WTC11 (cell line): ENCODE measurements around the gene TAC4. TPM values are rescaled to one million over a fixed set of nuclear protein-coding genes. Genes with fewer than 3 reads are reported as not detected.

Experiments
- ATAC-seq: fragments of 200-7000 bp; cut with Tn5 transposase; 2 replicates; pipeline ENCODE4 v1.10.0; 2021; ENCODE audit warnings: mild to moderate bottlenecking, moderate library complexity
- CTCF ChIA-PET: fragments of 300-600 bp; sonication (Branson Sonifier 250); formaldehyde crosslinking; loops from one replicate; lab custom pipeline; 2021; ENCODE audit warnings: antibody characterized with exemption; lab: Charles Lee
- POLR2A ChIA-PET: fragments of 350-600 bp; sonication (Branson Sonifier 250); formaldehyde crosslinking; loops from one replicate; lab custom pipeline; 2021; ENCODE audit warnings: antibody characterized with exemption; lab: Charles Lee
- DNase-seq: peaks from one replicate; pipeline ENCODE4 v3.0.0; 2021; ENCODE audit warnings: low spot score
- H3K27ac Mint-ChIP-seq: 2 replicates; pipeline ENCODE4 v1.8.0; 2021; ENCODE audit warnings: mixed read lengths
- H3K27me3 Mint-ChIP-seq: 2 replicates; pipeline ENCODE4 v1.8.0; 2021; ENCODE audit warnings: low read depth, mild to moderate bottlenecking, moderate library complexity, mixed read lengths
- H3K36me3 Mint-ChIP-seq: 2 replicates; pipeline ENCODE4 v1.8.0; 2021; ENCODE audit warnings: mixed read lengths
- H3K4me1 Mint-ChIP-seq: 2 replicates; pipeline ENCODE4 v1.8.0; 2022; ENCODE audit warnings: mixed read lengths
- H3K4me3 Mint-ChIP-seq: 2 replicates; pipeline ENCODE4 v1.8.0; 2021; ENCODE audit warnings: mild to moderate bottlenecking, moderate library complexity, mixed read lengths
- H3K9me3 Mint-ChIP-seq: 2 replicates; pipeline ENCODE4 v1.8.0; 2021; ENCODE audit warnings: mixed read lengths
- CBFB ChIP-seq: sonication (generic); formaldehyde crosslinking; IDR thresholded peaks from 2 replicates; pipeline ENCODE4 v1.8.1; 2022; ENCODE audit warnings: mild to moderate bottlenecking, low read depth, missing genetic modification reagents
- FOXJ3 ChIP-seq: sonication (generic); formaldehyde crosslinking; IDR thresholded peaks from 2 replicates; pipeline ENCODE4 v1.9.0; 2021; ENCODE audit warnings: missing genetic modification reagents, mild to moderate bottlenecking, borderline replicate concordance
- FOXP1 ChIP-seq: sonication (generic); formaldehyde crosslinking; IDR thresholded peaks from 2 replicates; pipeline ENCODE4 v1.8.0; 2022; ENCODE audit warnings: missing genetic modification reagents, mild to moderate bottlenecking, moderate library complexity, borderline replicate concordance
- IRF2 ChIP-seq: sonication (generic); formaldehyde crosslinking; IDR thresholded peaks from 2 replicates; pipeline ENCODE4 v1.8.0; 2022; ENCODE audit warnings: low read depth, missing genetic modification reagents, borderline replicate concordance
- MXD4 ChIP-seq: fragments of 250-450 bp; sonication (Bioruptor Pico); IDR thresholded peaks from 2 replicates; pipeline ENCODE4 v1.8.0; 2021; ENCODE audit warnings: mild to moderate bottlenecking, moderate library complexity, borderline replicate concordance
- NFYB ChIP-seq: sonication (generic); formaldehyde crosslinking; conservative IDR thresholded peaks from 2 replicates; pipeline ENCODE4 v1.8.0; 2022; ENCODE audit warnings: low read depth, missing genetic modification reagents
- NR1H2 ChIP-seq: sonication (generic); formaldehyde crosslinking; IDR thresholded peaks from 2 replicates; pipeline ENCODE4 v1.9.0; 2021; ENCODE audit warnings: mild to moderate bottlenecking, moderate library complexity, missing genetic modification reagents
- OVOL2 ChIP-seq: fragments of 250-450 bp; sonication (Bioruptor Pico); IDR thresholded peaks from 2 replicates; pipeline ENCODE4 v1.9.0; 2021; ENCODE audit warnings: mild to moderate bottlenecking, borderline replicate concordance
- PRRX2 ChIP-seq: fragments of 250-450 bp; sonication (Bioruptor Pico); IDR thresholded peaks from 2 replicates; pipeline ENCODE4 v1.8.0; 2021; ENCODE audit warnings: mild to moderate bottlenecking
- RORB ChIP-seq: fragments of 250-450 bp; sonication (Bioruptor Pico); IDR thresholded peaks from 2 replicates; pipeline ENCODE4 v1.9.0; 2021; ENCODE audit warnings: mild to moderate bottlenecking
- TP53 ChIP-seq: sonication (generic); formaldehyde crosslinking; IDR thresholded peaks from 2 replicates; pipeline ENCODE4 v1.8.1; 2023; ENCODE audit warnings: mild to moderate bottlenecking, missing genetic modification reagents
- ZNF232 ChIP-seq: sonication (generic); formaldehyde crosslinking; IDR thresholded peaks from 2 replicates; pipeline ENCODE4 v1.8.0; 2022; ENCODE audit warnings: mild to moderate bottlenecking, missing genetic modification reagents
- ZNF396 ChIP-seq: fragments of 250-450 bp; sonication (Bioruptor Pico); IDR thresholded peaks from 2 replicates; pipeline ENCODE4 v1.8.0; 2021; ENCODE audit warnings: mild to moderate bottlenecking, moderate library complexity, borderline replicate concordance
- total RNA-seq: library from RNA; stranded (reverse); gene quantifications from 3 replicates; pipeline ENCODE4 v1.2.3, GENCODE V29; 2021
- TF ChIP-seq, protein P1 (sequence below): fragments of 250-450 bp; sonication (Bioruptor Pico); conservative IDR thresholded peaks from 2 replicates; pipeline ENCODE4 v1.9.0; 2021; ENCODE audit warnings: mild to moderate bottlenecking
- TF ChIP-seq, protein P2 (sequence below): sonication (generic); formaldehyde crosslinking; IDR thresholded peaks from 2 replicates; pipeline ENCODE4 v1.8.1; 2023; ENCODE audit warnings: mild to moderate bottlenecking, missing genetic modification reagents
- TF ChIP-seq, protein P3 (sequence below): sonication (generic); formaldehyde crosslinking; IDR thresholded peaks from 2 replicates; pipeline ENCODE4 v1.8.1; 2023; ENCODE audit warnings: mild to moderate bottlenecking, missing genetic modification reagents, moderate library complexity
- TF ChIP-seq, protein P4 (sequence below): fragments of 250-450 bp; sonication (Bioruptor Pico); IDR thresholded peaks from 2 replicates; pipeline ENCODE4 v1.9.0; 2021; ENCODE audit warnings: mild to moderate bottlenecking, borderline replicate concordance
- TF ChIP-seq, protein P5 (sequence below): sonication (generic); formaldehyde crosslinking; IDR thresholded peaks from 2 replicates; pipeline ENCODE4 v1.8.0; 2022; ENCODE audit warnings: mild to moderate bottlenecking, missing genetic modification reagents

TAC4 gene
- total RNA-seq, 1 experiment from 2014 or later = not detected

DNA sequence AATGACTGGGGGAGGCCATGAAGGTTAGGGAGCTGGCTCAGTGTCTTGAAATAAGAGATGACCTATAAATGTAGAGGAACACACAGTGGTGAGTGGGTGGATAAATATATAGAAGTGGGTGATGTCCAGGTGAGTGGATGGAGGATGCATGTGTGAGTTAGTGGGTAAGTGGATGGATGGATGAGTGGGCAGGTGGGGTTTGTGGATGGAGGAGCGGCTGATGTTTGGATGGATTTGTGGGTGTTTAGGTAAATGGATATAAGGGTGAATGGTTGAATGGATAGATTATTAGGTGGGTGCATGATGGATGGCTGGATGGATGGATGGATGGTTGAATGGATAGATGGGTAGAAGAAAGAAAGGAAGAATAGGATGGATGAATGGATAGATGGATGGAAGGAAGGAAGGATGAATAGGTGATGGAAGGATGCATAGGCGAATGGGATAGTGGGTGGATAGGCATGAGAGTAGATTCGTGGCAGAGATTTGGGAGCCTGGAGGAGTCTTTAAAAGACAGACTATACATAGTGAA lies 19.1 kb upstream of the TAC4 start:
- POLR2A ChIA-PET = interaction anchor here (0.6 to 2.0 kb wide), 3 partner anchors 103 to 127 kb away, joined by 3 to 7 read pairs (median 6); partner anchors contain the start of gene FAM117A
- H3K27ac Mint-ChIP-seq = no peak overlapping the region
- H3K4me1 Mint-ChIP-seq = peaks cover 49% of the 10 kb centered on the region
- H3K27me3 Mint-ChIP-seq = no peaks in the 10 kb centered on the region; the same call in 1 of the 2 replicates
- no peak overlapping the region for H3K4me3 Mint-ChIP-seq
- no peak for TF ChIP-seq NFYB (CRISPR knock-in tag)
- ATAC-seq = no peak
- no peaks in the 10 kb centered on the region for H3K9me3 Mint-ChIP-seq
- no peaks in the 10 kb centered on the region for H3K36me3 Mint-ChIP-seq
- DNase-seq = no peak
- CTCF ChIA-PET = interaction anchor here (1.6 to 2.5 kb wide), 6 partner anchors 9 to 130 kb away, joined by 7 to 35 read pairs (median 16); no protein-coding TSS in a partner anchor

DNA sequence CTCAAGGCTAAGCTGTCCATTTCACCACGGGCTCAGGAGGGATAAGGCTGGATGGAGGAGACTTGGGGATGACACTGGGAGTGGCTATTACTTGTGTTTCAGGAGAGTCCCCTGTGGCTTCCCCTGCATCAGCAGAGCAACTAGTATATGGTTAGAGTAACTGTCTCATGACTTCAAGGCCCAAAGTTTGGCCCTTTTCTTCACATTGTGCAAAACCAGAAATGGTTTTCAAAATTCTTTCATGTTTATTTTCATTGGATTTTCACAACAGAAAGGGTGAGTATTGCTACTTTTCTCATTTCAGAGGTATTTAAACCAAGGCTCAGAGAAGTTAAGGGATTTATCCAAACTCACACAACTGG lies 18.1 kb upstream of the TAC4 start:
- Mint-ChIP-seq H3K4me3 (no peak overlapping the region), H3K27ac (peak overlapping the region; percentile 75), H3K9me3 (no peaks in the 10 kb centered on the region), H3K4me1 (peaks cover 56% of the 10 kb centered on the region), H3K36me3 (no peaks in the 10 kb centered on the region), H3K27me3 (no peaks in the 10 kb centered on the region; the same call in 1 of the 2 replicates)
- POLR2A ChIA-PET = interaction anchor here (0.6 to 2.0 kb wide), 6 partner anchors 10 to 127 kb away, joined by 3 to 7 read pairs (median 3); partner anchors contain the start of gene FAM117A
- CTCF ChIA-PET = interaction anchor here (0.5 to 2.5 kb wide), 18 partner anchors 10 to 228 kb away, joined by 3 to 35 read pairs (median 6); partner anchors contain the start of genes DLX3 and ITGA3
- no peak for DNase-seq
- TF ChIP-seq, protein P1, sequence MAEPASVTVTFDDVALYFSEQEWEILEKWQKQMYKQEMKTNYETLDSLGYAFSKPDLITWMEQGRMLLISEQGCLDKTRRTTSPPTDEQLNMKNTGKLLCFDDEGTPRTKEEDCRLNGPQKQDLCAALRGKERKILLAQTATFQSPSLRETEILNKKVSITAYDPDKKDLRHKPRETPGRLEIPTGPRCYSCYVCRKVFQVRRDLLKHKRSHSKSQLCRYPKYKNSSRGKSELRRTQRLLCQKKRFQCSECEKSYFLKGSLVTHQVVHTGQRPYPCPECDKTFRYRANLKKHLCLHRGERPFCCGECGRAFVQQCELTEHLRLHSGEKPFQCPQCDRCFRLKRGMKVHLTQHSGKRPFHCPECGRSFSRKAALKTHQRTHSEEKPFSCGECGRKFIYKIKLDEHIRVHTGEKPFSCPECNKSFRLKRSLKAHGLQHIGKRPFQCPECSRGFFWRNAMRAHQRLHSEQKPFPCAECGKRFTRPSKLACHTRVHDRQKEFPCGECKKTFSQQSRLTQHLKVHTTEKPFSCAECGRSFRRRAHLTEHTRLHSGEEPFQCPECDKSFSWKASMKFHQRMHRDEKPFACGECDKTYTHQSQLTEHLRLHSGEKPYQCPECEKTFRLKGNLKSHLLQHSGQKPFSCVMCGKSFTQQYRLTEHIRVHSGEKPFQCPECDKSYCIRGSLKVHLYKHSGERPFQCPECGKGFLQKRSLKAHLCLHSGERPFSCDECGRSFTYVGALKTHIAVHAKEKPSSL (CRISPR knock-in tag) = no peak
- TF ChIP-seq ZNF396 (CRISPR knock-in tag) (no peak), FOXP1 (CRISPR knock-in tag) (no peak), FOXJ3 (CRISPR knock-in tag) (no peak), NR1H2 (CRISPR knock-in tag) (no peak), ZNF232 (CRISPR knock-in tag) (no peak), PRRX2 (CRISPR knock-in tag) (no peak), RORB (CRISPR knock-in tag) (no peak), OVOL2 (CRISPR knock-in tag) (no peak), IRF2 (no peak), TP53 (CRISPR knock-in tag) (no peak), MXD4 (no peak), CBFB (CRISPR knock-in tag) (no peak)
- TF ChIP-seq, protein P2, sequence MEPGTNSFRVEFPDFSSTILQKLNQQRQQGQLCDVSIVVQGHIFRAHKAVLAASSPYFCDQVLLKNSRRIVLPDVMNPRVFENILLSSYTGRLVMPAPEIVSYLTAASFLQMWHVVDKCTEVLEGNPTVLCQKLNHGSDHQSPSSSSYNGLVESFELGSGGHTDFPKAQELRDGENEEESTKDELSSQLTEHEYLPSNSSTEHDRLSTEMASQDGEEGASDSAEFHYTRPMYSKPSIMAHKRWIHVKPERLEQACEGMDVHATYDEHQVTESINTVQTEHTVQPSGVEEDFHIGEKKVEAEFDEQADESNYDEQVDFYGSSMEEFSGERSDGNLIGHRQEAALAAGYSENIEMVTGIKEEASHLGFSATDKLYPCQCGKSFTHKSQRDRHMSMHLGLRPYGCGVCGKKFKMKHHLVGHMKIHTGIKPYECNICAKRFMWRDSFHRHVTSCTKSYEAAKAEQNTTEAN (CRISPR knock-in tag) = no peak
- TF ChIP-seq, protein P3, sequence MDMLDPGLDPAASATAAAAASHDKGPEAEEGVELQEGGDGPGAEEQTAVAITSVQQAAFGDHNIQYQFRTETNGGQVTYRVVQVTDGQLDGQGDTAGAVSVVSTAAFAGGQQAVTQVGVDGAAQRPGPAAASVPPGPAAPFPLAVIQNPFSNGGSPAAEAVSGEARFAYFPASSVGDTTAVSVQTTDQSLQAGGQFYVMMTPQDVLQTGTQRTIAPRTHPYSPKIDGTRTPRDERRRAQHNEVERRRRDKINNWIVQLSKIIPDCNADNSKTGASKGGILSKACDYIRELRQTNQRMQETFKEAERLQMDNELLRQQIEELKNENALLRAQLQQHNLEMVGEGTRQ (CRISPR knock-in tag) = no peak
- TF ChIP-seq, protein P4, sequence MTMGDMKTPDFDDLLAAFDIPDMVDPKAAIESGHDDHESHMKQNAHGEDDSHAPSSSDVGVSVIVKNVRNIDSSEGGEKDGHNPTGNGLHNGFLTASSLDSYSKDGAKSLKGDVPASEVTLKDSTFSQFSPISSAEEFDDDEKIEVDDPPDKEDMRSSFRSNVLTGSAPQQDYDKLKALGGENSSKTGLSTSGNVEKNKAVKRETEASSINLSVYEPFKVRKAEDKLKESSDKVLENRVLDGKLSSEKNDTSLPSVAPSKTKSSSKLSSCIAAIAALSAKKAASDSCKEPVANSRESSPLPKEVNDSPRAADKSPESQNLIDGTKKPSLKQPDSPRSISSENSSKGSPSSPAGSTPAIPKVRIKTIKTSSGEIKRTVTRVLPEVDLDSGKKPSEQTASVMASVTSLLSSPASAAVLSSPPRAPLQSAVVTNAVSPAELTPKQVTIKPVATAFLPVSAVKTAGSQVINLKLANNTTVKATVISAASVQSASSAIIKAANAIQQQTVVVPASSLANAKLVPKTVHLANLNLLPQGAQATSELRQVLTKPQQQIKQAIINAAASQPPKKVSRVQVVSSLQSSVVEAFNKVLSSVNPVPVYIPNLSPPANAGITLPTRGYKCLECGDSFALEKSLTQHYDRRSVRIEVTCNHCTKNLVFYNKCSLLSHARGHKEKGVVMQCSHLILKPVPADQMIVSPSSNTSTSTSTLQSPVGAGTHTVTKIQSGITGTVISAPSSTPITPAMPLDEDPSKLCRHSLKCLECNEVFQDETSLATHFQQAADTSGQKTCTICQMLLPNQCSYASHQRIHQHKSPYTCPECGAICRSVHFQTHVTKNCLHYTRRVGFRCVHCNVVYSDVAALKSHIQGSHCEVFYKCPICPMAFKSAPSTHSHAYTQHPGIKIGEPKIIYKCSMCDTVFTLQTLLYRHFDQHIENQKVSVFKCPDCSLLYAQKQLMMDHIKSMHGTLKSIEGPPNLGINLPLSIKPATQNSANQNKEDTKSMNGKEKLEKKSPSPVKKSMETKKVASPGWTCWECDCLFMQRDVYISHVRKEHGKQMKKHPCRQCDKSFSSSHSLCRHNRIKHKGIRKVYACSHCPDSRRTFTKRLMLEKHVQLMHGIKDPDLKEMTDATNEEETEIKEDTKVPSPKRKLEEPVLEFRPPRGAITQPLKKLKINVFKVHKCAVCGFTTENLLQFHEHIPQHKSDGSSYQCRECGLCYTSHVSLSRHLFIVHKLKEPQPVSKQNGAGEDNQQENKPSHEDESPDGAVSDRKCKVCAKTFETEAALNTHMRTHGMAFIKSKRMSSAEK (CRISPR knock-in tag) = no peak
- TF ChIP-seq, protein P5, sequence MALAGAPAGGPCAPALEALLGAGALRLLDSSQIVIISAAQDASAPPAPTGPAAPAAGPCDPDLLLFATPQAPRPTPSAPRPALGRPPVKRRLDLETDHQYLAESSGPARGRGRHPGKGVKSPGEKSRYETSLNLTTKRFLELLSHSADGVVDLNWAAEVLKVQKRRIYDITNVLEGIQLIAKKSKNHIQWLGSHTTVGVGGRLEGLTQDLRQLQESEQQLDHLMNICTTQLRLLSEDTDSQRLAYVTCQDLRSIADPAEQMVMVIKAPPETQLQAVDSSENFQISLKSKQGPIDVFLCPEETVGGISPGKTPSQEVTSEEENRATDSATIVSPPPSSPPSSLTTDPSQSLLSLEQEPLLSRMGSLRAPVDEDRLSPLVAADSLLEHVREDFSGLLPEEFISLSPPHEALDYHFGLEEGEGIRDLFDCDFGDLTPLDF (CRISPR knock-in tag) = no peak
- no peak for ATAC-seq
